GM23338 (cell line): ENCODE results near the gene ZNF695.

Source experiments
- CREB1 ChIP-seq: fragments of 250-450 bp; sonication (Bioruptor Pico); IDR thresholded peaks from 2 replicates; pipeline ENCODE4 v1.5.0; 2020; ENCODE audit warnings: low read depth, mild to moderate bottlenecking, moderate library complexity
- EZH2 ChIP-seq: fragments of 200-600 bp; sonication (generic); IDR thresholded peaks from one replicate; pipeline ENCODE4 v1.8.0; 2017; ENCODE audit warnings: antibody characterized with exemption, mild to moderate bottlenecking, low read depth; ENCODE audit not compliant: unreplicated experiment
- EZH2phosphoT487 ChIP-seq: fragments of 200-600 bp; sonication (generic); IDR thresholded peaks from one replicate; pipeline ENCODE4 v1.8.1; 2018; ENCODE audit warnings: antibody characterized with exemption; ENCODE audit not compliant: unreplicated experiment
- JUNB ChIP-seq: IDR thresholded peaks from one replicate; pipeline ENCODE4 v1.6.1; 2016; ENCODE audit warnings: antibody characterized with exemption; ENCODE audit not compliant: unreplicated experiment
- POLR2AphosphoS5 ChIP-seq: IDR thresholded peaks from 2 replicates; pipeline ENCODE4 v1.6.1; 2016; ENCODE audit warnings: antibody characterized with exemption, low read depth
- STAT1 ChIP-seq: IDR thresholded peaks from one replicate; pipeline ENCODE4 v1.6.1; 2016; ENCODE audit warnings: antibody characterized with exemption; ENCODE audit not compliant: unreplicated experiment
- ZNF114 ChIP-seq: fragments of 250-450 bp; sonication (Bioruptor Pico); IDR thresholded peaks from 2 replicates; pipeline ENCODE4 v1.5.0; 2020; ENCODE audit warnings: mild to moderate bottlenecking, moderate library complexity
- ZNF331 ChIP-seq: fragments of 250-450 bp; sonication (Bioruptor Pico); IDR thresholded peaks from 2 replicates; pipeline ENCODE4 v1.5.0; 2020; ENCODE audit warnings: low read depth, mild to moderate bottlenecking, moderate library complexity
- TF ChIP-seq, protein P1 (sequence below), 2 experiments: fragments of 200-600 bp in 1 of 2; sonication (generic) in 1 of 2; conservative IDR thresholded peaks; 2 replicates each; pipeline versions ENCODE4 v1.5.1 to v1.6.1; 2016 to 2017; ENCODE audit warnings: antibody characterized with exemption in 2 of 2, low read depth in 2 of 2, mild to moderate bottlenecking in 2 of 2, moderate library complexity in 1 of 2
- TF ChIP-seq, protein P2 (sequence below): IDR thresholded peaks from one replicate; pipeline ENCODE4 v1.6.1; 2018; ENCODE audit warnings: antibody characterized with exemption; ENCODE audit not compliant: unreplicated experiment
- TF ChIP-seq, protein P3 (sequence below): IDR thresholded peaks from 2 replicates; pipeline ENCODE4 v1.6.1; 2016; ENCODE audit warnings: antibody characterized with exemption

DNA sequence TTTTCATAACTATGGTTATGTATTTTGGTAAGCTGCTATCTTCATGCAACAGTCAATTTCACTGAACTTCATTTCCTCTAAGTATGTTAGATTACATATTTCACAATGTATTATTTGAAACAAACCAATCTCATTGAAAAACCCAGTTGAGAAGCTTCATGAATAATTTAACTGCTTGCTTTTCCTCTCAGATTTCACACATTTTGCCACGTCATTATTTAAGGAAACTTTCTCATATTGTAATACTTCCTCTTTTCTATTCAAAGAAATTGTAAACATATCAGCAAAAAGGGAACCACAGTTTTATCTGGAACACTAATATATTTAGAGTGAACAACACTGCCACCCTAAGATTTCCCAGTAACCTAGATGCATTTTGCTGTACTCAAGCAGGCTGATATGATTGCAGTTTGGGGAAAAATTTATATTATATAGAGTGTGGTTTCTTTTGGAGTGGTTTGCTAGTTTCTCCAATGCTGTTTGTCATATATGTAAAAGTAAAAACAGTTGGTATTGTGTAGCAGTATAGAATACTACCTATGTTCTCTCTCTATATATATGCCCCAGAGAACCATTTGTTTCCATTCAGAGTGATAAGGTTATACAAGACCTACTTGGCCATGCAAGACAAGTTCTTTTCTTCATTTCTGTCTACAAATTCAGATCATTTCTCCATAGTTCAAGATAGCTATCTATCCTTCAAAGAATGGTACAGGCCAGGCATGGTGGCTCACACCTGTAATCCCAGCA, 47.7 kb downstream of the ZNF695 start:
- TF ChIP-seq, protein P1, sequence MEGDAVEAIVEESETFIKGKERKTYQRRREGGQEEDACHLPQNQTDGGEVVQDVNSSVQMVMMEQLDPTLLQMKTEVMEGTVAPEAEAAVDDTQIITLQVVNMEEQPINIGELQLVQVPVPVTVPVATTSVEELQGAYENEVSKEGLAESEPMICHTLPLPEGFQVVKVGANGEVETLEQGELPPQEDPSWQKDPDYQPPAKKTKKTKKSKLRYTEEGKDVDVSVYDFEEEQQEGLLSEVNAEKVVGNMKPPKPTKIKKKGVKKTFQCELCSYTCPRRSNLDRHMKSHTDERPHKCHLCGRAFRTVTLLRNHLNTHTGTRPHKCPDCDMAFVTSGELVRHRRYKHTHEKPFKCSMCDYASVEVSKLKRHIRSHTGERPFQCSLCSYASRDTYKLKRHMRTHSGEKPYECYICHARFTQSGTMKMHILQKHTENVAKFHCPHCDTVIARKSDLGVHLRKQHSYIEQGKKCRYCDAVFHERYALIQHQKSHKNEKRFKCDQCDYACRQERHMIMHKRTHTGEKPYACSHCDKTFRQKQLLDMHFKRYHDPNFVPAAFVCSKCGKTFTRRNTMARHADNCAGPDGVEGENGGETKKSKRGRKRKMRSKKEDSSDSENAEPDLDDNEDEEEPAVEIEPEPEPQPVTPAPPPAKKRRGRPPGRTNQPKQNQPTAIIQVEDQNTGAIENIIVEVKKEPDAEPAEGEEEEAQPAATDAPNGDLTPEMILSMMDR (conservative IDR thresholded peaks at IDR 0.05; ENCODE audit: low read depth in 2 of 2): no peak
- TF ChIP-seq, protein P2, sequence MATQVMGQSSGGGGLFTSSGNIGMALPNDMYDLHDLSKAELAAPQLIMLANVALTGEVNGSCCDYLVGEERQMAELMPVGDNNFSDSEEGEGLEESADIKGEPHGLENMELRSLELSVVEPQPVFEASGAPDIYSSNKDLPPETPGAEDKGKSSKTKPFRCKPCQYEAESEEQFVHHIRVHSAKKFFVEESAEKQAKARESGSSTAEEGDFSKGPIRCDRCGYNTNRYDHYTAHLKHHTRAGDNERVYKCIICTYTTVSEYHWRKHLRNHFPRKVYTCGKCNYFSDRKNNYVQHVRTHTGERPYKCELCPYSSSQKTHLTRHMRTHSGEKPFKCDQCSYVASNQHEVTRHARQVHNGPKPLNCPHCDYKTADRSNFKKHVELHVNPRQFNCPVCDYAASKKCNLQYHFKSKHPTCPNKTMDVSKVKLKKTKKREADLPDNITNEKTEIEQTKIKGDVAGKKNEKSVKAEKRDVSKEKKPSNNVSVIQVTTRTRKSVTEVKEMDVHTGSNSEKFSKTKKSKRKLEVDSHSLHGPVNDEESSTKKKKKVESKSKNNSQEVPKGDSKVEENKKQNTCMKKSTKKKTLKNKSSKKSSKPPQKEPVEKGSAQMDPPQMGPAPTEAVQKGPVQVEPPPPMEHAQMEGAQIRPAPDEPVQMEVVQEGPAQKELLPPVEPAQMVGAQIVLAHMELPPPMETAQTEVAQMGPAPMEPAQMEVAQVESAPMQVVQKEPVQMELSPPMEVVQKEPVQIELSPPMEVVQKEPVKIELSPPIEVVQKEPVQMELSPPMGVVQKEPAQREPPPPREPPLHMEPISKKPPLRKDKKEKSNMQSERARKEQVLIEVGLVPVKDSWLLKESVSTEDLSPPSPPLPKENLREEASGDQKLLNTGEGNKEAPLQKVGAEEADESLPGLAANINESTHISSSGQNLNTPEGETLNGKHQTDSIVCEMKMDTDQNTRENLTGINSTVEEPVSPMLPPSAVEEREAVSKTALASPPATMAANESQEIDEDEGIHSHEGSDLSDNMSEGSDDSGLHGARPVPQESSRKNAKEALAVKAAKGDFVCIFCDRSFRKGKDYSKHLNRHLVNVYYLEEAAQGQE: no peak
- TF ChIP-seq EZH2 (no peak), JUNB (no peak), POLR2AphosphoS5 (no peak), ZNF114 (no peak), EZH2phosphoT487 (no peak), ZNF331 (CRISPR knock-in tag) (no peak), CREB1 (CRISPR knock-in tag) (no peak), STAT1 (no peak)
- TF ChIP-seq, protein P3, sequence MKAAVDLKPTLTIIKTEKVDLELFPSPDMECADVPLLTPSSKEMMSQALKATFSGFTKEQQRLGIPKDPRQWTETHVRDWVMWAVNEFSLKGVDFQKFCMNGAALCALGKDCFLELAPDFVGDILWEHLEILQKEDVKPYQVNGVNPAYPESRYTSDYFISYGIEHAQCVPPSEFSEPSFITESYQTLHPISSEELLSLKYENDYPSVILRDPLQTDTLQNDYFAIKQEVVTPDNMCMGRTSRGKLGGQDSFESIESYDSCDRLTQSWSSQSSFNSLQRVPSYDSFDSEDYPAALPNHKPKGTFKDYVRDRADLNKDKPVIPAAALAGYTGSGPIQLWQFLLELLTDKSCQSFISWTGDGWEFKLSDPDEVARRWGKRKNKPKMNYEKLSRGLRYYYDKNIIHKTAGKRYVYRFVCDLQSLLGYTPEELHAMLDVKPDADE: no peak
